H1 (cell line): ENCODE data around the gene PGLYRP2. TPM values are rescaled to one million over a fixed set of nuclear protein-coding genes. Genes with fewer than 3 reads are reported as not detected.

Experiments used
- CTCF ChIA-PET: fragments of 300-600 bp; sonication (Branson Sonifier 250); formaldehyde crosslinking; loops from one replicate; lab custom pipeline; 2021; ENCODE audit not compliant: partially characterized antibody; lab: Charles Lee
- POLR2A ChIA-PET: fragments of 300-600 bp; sonication (Branson Sonifier 250); formaldehyde crosslinking; loops from one replicate; lab custom pipeline; 2021; ENCODE audit warnings: inconsistent platforms; ENCODE audit not compliant: partially characterized antibody; lab: Charles Lee
- DNase-seq, 2 experiments: peaks; one replicate each; pipeline versions ENCODE4 v3.0.0 to v3.0.0-alpha.2; 2010 to 2022; ENCODE audit warnings: low spot score in 2 of 2, low read depth in 1 of 2, mixed read lengths in 1 of 2
- FAIRE-seq: peaks from 2 replicates; lab custom pipeline; 2011; peaks lifted over from hg19 to GRCh38; lab: Jason Lieb, UNC
- H2AFZ ChIP-seq: 2 replicates; pipeline ENCODE4 v1.8.1; 2012; ENCODE audit warnings: low read length, inconsistent platforms
- H2AK5ac ChIP-seq: 2 replicates; pipeline ENCODE4 v1.6.1; 2013; ENCODE audit warnings: low read depth, low read length
- H2BK120ac ChIP-seq: replicated peaks from 2 replicates; pipeline ENCODE3; 2013; ENCODE audit warnings: low read depth, low read length, inconsistent platforms
- H2BK12ac ChIP-seq: 2 replicates; pipeline ENCODE4 v1.6.1; 2013; ENCODE audit warnings: low read depth, low read length
- H2BK15ac ChIP-seq: 2 replicates; pipeline ENCODE4 v1.6.1; 2013; ENCODE audit warnings: low read length
- H2BK20ac ChIP-seq: 2 replicates; pipeline ENCODE4 v1.6.1; 2013; ENCODE audit warnings: low read length
- H2BK5ac ChIP-seq: 2 replicates; pipeline ENCODE4 v1.6.1; 2013; ENCODE audit warnings: low read depth, low read length
- H3K14ac ChIP-seq: 2 replicates; pipeline ENCODE4 v1.6.1; 2013; ENCODE audit warnings: inconsistent platforms; ENCODE audit not compliant: insufficient read length
- H3K18ac ChIP-seq: 2 replicates; pipeline ENCODE4 v1.6.1; 2013; ENCODE audit warnings: low read length; ENCODE audit errors: extremely low read depth
- H3K23ac ChIP-seq: 2 replicates; pipeline ENCODE4 v1.6.1; 2013; ENCODE audit warnings: inconsistent platforms; ENCODE audit not compliant: insufficient read length
- H3K23me2 ChIP-seq: 2 replicates; pipeline ENCODE4 v1.6.1; 2013; ENCODE audit warnings: low read depth, low read length
- H3K27ac ChIP-seq: 2 replicates; pipeline ENCODE4 v1.6.1; 2011; ENCODE audit warnings: low read depth, low read length, inconsistent platforms
- H3K27me3 ChIP-seq, 4 experiments: replicated peaks in 1 of 4; 1 replicate in 1 of 4; 2 replicates in 3 of 4; pipeline versions ENCODE4 v1.6.1 to v1.8.1; 2011 to 2013; ENCODE audit warnings: low read length in 3 of 4, mild to moderate bottlenecking in 3 of 4, inconsistent platforms in 2 of 4, mixed read lengths in 2 of 4, moderate library complexity in 1 of 4; ENCODE audit not compliant: control insufficient read depth in 3 of 4, insufficient read depth in 3 of 4; ENCODE audit errors: extremely low read depth in 1 of 4
- H3K36me3 ChIP-seq, 4 experiments: 2 replicates each; pipeline versions ENCODE4 v1.6.1 to v1.8.1; 2011 to 2013; ENCODE audit warnings: mild to moderate bottlenecking in 4 of 4, low read length in 3 of 4, moderate library complexity in 2 of 4, control low read depth in 1 of 4, inconsistent platforms in 1 of 4; ENCODE audit not compliant: insufficient read depth in 4 of 4, control insufficient read depth in 2 of 4
- H3K4ac ChIP-seq: replicated peaks from 2 replicates; pipeline ENCODE3; 2013; ENCODE audit warnings: low read length, low read depth, mixed read lengths, inconsistent platforms; ENCODE audit not compliant: insufficient read length
- H3K4me1 ChIP-seq, 4 experiments: replicated peaks in 1 of 4; 1 replicate in 1 of 4; 2 replicates in 3 of 4; pipeline versions ENCODE4 v1.6.1 to v1.8.1; 2011 to 2013; ENCODE audit warnings: low read length in 3 of 4, inconsistent platforms in 2 of 4, mixed read lengths in 1 of 4; ENCODE audit not compliant: insufficient read depth in 4 of 4, control insufficient read depth in 3 of 4
- H3K4me2 ChIP-seq, 2 experiments: 2 replicates each; pipeline versions ENCODE4 v1.6.1 to v1.8.1; 2011 to 2013; ENCODE audit warnings: low read depth in 2 of 2, low read length in 2 of 2, control low read depth in 1 of 2, inconsistent platforms in 1 of 2, mild to moderate bottlenecking in 1 of 2; ENCODE audit not compliant: insufficient read depth in 1 of 2
- H3K4me3 ChIP-seq, 4 experiments: fragments of 200-600, 300-600 bp in 1 of 4; sonication (generic), shearing (Covaris generic), sonication (Bioruptor Twin) in 1 of 4; 2 replicates each; pipeline versions ENCODE4 v1.5.1 to v1.8.1; 2011 to 2016; ENCODE audit warnings: low read length in 4 of 4, low read depth in 3 of 4, control low read depth in 2 of 4, inconsistent platforms in 2 of 4, mild to moderate bottlenecking in 2 of 4, mixed read lengths in 1 of 4, moderate library complexity in 1 of 4; ENCODE audit not compliant: insufficient read depth in 2 of 4; ENCODE audit errors: extremely low read depth in 1 of 4
- H3K56ac ChIP-seq: replicated peaks from 2 replicates; pipeline ENCODE3; 2013; ENCODE audit warnings: low read depth, mild to moderate bottlenecking, mixed read lengths, low read length, inconsistent platforms; ENCODE audit not compliant: insufficient read length
- H3K79me1 ChIP-seq: 2 replicates; pipeline ENCODE4 v1.6.1; 2013; ENCODE audit warnings: low read depth, low read length, control low read depth
- H3K79me2 ChIP-seq, 2 experiments: 2 replicates each; pipeline versions ENCODE4 v1.6.1 to v1.8.1; 2012 to 2013; ENCODE audit warnings: low read length in 2 of 2, mild to moderate bottlenecking in 2 of 2, inconsistent platforms in 1 of 2; ENCODE audit not compliant: insufficient read depth in 2 of 2, control insufficient read depth in 1 of 2
- H3K9ac ChIP-seq, 4 experiments: replicated peaks in 1 of 4; 1 replicate in 1 of 4; 2 replicates in 3 of 4; pipeline versions ENCODE4 v1.6.1 to v1.8.1; 2011 to 2013; ENCODE audit warnings: low read depth in 3 of 4, low read length in 3 of 4, control low read depth in 2 of 4, mild to moderate bottlenecking in 2 of 4, moderate library complexity in 2 of 4, inconsistent platforms in 1 of 4; ENCODE audit errors: extremely low read depth in 1 of 4
- H3K9me3 ChIP-seq, 2 experiments: 2 replicates each; pipeline versions ENCODE4 v1.6.1 to v1.8.1; 2012 to 2013; ENCODE audit warnings: mild to moderate bottlenecking in 2 of 2, moderate library complexity in 2 of 2, control low read depth in 1 of 2, inconsistent platforms in 1 of 2, low read depth in 1 of 2, low read length in 1 of 2, mixed read lengths in 1 of 2; ENCODE audit not compliant: insufficient read depth in 2 of 2
- H4K20me1 ChIP-seq, 2 experiments: replicated peaks in 1 of 2; 2 replicates each; pipeline versions ENCODE3 to v1.8.1; 2011 to 2013; ENCODE audit warnings: inconsistent platforms in 2 of 2, low read length in 2 of 2, mild to moderate bottlenecking in 1 of 2; ENCODE audit not compliant: insufficient read depth in 2 of 2, control insufficient read depth in 1 of 2
- H4K5ac ChIP-seq: 2 replicates; pipeline ENCODE4 v1.6.1; 2013; ENCODE audit warnings: low read length, low read depth, mixed read lengths, inconsistent platforms; ENCODE audit not compliant: insufficient read length
- H4K8ac ChIP-seq: 2 replicates; pipeline ENCODE4 v1.8.0; 2013; ENCODE audit warnings: mild to moderate bottlenecking, moderate library complexity, low read length, inconsistent platforms; ENCODE audit not compliant: insufficient read depth; ENCODE audit errors: extremely low read depth
- H4K91ac ChIP-seq: replicated peaks from 2 replicates; pipeline ENCODE3; 2013; ENCODE audit warnings: low read length, mixed read lengths, inconsistent platforms; ENCODE audit not compliant: insufficient read length
- CTCF ChIP-seq, 3 experiments: IDR thresholded peaks; 1 replicate in 2 of 3; 2 replicates in 1 of 3; pipeline versions ENCODE4 v1.5.1 to v1.6.1; 2011; ENCODE audit warnings: low read length in 3 of 3, mild to moderate bottlenecking in 3 of 3, inconsistent platforms in 2 of 3, low read depth in 1 of 3, moderate library complexity in 1 of 3; ENCODE audit not compliant: insufficient read depth in 1 of 3; ENCODE audit errors: control extremely low read depth in 1 of 3
- JUN ChIP-seq: IDR thresholded peaks from 2 replicates; pipeline ENCODE4 v1.6.1; 2011; ENCODE audit warnings: low read depth, mild to moderate bottlenecking, improper control_type of control experiment, low read length
- RAD21 ChIP-seq, 2 experiments: IDR thresholded peaks in 1 of 2; conservative IDR thresholded peaks in 1 of 2; 2 replicates each; pipeline ENCODE4 v1.6.1; 2011; ENCODE audit warnings: low read depth in 2 of 2, low read length in 2 of 2, improper control_type of control experiment in 1 of 2, inconsistent platforms in 1 of 2, mild to moderate bottlenecking in 1 of 2, moderate library complexity in 1 of 2
- WGBS, 2 experiments: shearing (Covaris generic) in 1 of 2; methylation state at CpG; one replicate each; pipeline versions ENCODE4 v1.1.6 to v1.1.7; 2013 to 2015; ENCODE audit warnings: low lambda C conversion rate in 2 of 2, mixed read lengths in 2 of 2, inconsistent platforms in 1 of 2, low coverage in 1 of 2, missing lambda C conversion rate in 1 of 2; ENCODE audit not compliant: insufficient replicate concordance in 2 of 2, insufficient coverage in 1 of 2, insufficient read length in 1 of 2; ENCODE audit errors: extremely low coverage in 1 of 2, missing lambda C conversion rate in 1 of 2; 5-methylcytosine and 5-hydroxymethylcytosine counted together
- polyA plus RNA-seq, 7 experiments: library from polyadenylated mRNA; depleted of rRNA in 3 of 7; stranded (reverse) in 5 of 7; unstranded in 2 of 7; fragments of >200 nt in 5 of 7; fragments of 200-250 nt in 2 of 7; gene quantifications; 1 replicate in 5 of 7; 2 replicates in 1 of 7; 4 replicates in 1 of 7; pipeline versions ENCODE4 v1.2.1 to v1.2.3, GENCODE V29; 2011 to 2013; ENCODE audit warnings: missing spikeins in 2 of 7, mixed read lengths in 2 of 7
- total RNA-seq: library from RNA; stranded (reverse); fragmentation: NEBNext Ultra II Directional; extraction: Animal tissue kit (Norgen Biotek cat#: 25700); gene quantifications from 2 replicates; pipeline ENCODE4 v1.2.1, GENCODE V29; 2021

PGLYRP2 gene
- total and polyA plus RNA-seq, 2 of the 8 experiments (the other 6 are each of a cell fraction or from before 2014, with no cell fraction given) = not detected

- no peak overlapping the region for H3K9ac ChIP-seq
- H3K56ac ChIP-seq = no peak overlapping the region
- 72% methylated on average over 11 of the region's 25 CpGs; no CpG with 5 or more reads in 1 of the 2 experiments for WGBS, 2 experiments
- H4K91ac ChIP-seq = no peak overlapping the region
- no peak overlapping the region for H2AK5ac ChIP-seq
- peaks cover under 1 to 5% of the 10 kb centered on the region in 2 experiments for H4K20me1 ChIP-seq
- H3K14ac ChIP-seq = no peak overlapping the region
- H2BK120ac ChIP-seq = no peak overlapping the region
- H4K5ac ChIP-seq = no peak overlapping the region
- no peak overlapping the region for H2AFZ ChIP-seq
- H3K4ac ChIP-seq = no peak overlapping the region
- no peak overlapping the region for H2BK5ac ChIP-seq
- no peaks in the 10 kb centered on the region for H3K36me3 ChIP-seq
- peak overlapping the region in 1 of 4 experiments; percentile 33; a peak in 1 of 8 replicates for H3K4me3 ChIP-seq
- H3K27me3 ChIP-seq = peaks cover 5 to 22% (median 12%) of the 10 kb centered on the region in 4 experiments
- H3K79me1 ChIP-seq = no peaks in the 10 kb centered on the region
- H3K18ac ChIP-seq = no peak overlapping the region
- H2BK15ac ChIP-seq = no peak overlapping the region
- H4K8ac ChIP-seq = peak overlapping the region; percentile 79; the same call in 1 of the 2 replicates
- H3K4me1 ChIP-seq = 0 out of 7 replicates have a peak, but pooled peaks cover 0 to 2% (median 0%) of the 10 kb centered on the region in 4 experiments
- DNase-seq = no peak
- H3K79me2 ChIP-seq = no peaks in the 10 kb centered on the region
- peaks cover 2% of the 10 kb centered on the region; the same call in 1 of the 2 replicates for H3K23me2 ChIP-seq
- no peaks in the 10 kb centered on the region for H3K9me3 ChIP-seq
- H3K4me2 ChIP-seq = peak overlapping the region in 1 of 2 experiments; percentile 9; a peak in 2 of 4 replicates
- no peak overlapping the region for H3K23ac ChIP-seq
- FAIRE-seq = no peak
- no peak overlapping the region for H3K27ac ChIP-seq
- ChIA-PET CTCF (interaction anchor here (1.1 to 4.5 kb wide), 2 partner anchors 9 to 33 kb away, joined by 3 to 25 read pairs; no protein-coding TSS in a partner anchor), POLR2A (no interaction called here)
- no peak overlapping the region for H2BK20ac ChIP-seq
- no peak overlapping the region; the same call in 1 of the 2 replicates for H2BK12ac ChIP-seq
- TF ChIP-seq CTCF (IDR thresholded peaks at IDR 0.05; ENCODE audit: control extremely low read depth in 1 of 3, insufficient read depth in 1 of 3, low read depth in 1 of 3, low read length in 3 of 3) (peak in 2 of 3 experiments; percentile 1 to 8; a peak in 2 of 4 replicates), JUN (no peak), RAD21 (IDR thresholded peaks at IDR 0.05 in 1 of 2, conservative IDR thresholded peaks at IDR 0.05 in 1 of 2; ENCODE audit: low read depth in 2 of 2, low read length in 2 of 2) (0 out of 4 replicates have a peak, but pooled peaks of 1 of the 2 experiments have one; percentile 4)
Observed at GRCh38 chr19:15463861-15464371, 15.4 kb downstream of the PGLYRP2 start.
